ENCODE measurements around the gene SAC3D1. TPM values are rescaled to one million over a fixed set of nuclear protein-coding genes. Genes with fewer than 3 reads are reported as not detected.
A peak's percentile ranks its signal among the peaks of the same experiment; 100 is the strongest.
"Not testable (repeated sequence)": the region's sequence is repeated elsewhere in the genome, so short reads cannot be mapped to it uniquely, and the experiment has no call there.

Gene SAC3D1
- total RNA-seq: 1 to 10 TPM; 1.9 to 3.9 TPM
- 2.8 to 13.0 reads per million in 2 donors for total RNA-seq

DNA sequence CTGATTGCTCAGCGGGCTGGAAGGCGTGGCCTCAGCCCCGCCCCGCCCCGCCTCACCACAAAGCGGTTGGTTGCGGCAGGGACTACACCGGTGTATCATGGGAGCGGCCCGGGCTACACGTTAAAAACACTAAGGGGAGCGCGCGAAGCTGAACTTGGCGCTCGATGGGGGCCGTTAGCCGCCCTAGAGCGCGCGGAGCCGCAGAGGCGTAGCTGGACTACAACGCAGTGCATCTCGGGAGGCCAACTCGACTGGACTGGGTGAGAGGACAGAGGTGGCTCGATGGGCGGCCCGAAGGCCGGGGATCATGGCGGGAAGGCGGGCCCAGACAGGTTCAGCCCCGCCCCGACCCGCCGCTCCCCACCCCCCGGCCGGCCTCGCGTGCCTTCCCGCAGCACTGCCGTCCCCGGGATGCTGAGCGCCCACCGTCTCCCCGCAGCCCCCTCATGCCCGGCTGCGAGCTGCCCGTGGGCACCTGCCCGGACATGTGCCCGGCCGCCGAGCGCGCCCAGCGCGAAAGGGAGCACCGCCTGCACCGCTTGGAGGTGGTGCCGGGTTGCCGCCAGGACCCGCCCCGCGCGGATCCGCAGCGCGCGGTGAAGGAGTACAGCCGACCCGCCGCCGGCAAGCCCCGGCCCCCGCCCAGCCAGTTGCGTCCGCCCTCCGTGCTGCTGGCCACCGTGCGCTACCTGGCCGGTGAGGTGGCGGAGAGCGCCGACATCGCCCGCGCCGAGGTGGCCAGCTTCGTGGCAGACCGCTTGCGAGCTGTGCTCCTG, at the start of gene SAC3D1:
SAC3D1 (plus strand) TSS at position 364 of the 776 bp plus-strand sequence; CDS start at position 447, 83 bp downstream.
- Mint-ChIP-seq H3K27ac (peak within 1 kb of the TSS; percentile 69), H3K36me3 (ENCODE audit: low read depth) (peaks cover 4% of the 10 kb centered on the region), H3K27me3 (no peaks in the 10 kb centered on the region), H3K4me3 (peak within 1 kb of the TSS; percentile 93), H3K4me1 (peaks cover 7% of the 10 kb centered on the region)
- DNase-seq (peak; percentile 76 to 84 (median 78)), ATAC-seq (peak; percentile 93)
- no peaks in the 10 kb centered on the region for H3K9me3 ChIP-seq (ENCODE audit: control insufficient read depth, low read length, poor library complexity, severe bottlenecking)

- DNase-seq: no peak
- Mint-ChIP-seq H3K4me1 (peaks cover 24% of the 10 kb centered on the region), H3K36me3 (ENCODE audit: low read depth) (no peaks in the 10 kb centered on the region), H3K27ac (no peak overlapping the region), H3K4me3 (no peak overlapping the region), H3K27me3 (no peaks in the 10 kb centered on the region)
- H3K9me3 ChIP-seq (ENCODE audit: control insufficient read depth, low read length, poor library complexity, severe bottlenecking): no peaks in the 10 kb centered on the region
- ATAC-seq: no peak
These were observed 46.7 kb upstream of the SAC3D1 start for GRCh38 chr11:64994318-64994717.

GRCh38 chr11:64996327-64996709, 44.7 kb upstream of the SAC3D1 start:
- H3K9me3 ChIP-seq (ENCODE audit: control insufficient read depth, low read length, poor library complexity, severe bottlenecking): no peaks in the 10 kb centered on the region
- ATAC-seq (no peak), DNase-seq (no peak)
- Mint-ChIP-seq H3K4me3 (no peak overlapping the region), H3K27me3 (no peaks in the 10 kb centered on the region), H3K4me1 (peaks cover 15% of the 10 kb centered on the region), H3K36me3 (ENCODE audit: low read depth) (no peaks in the 10 kb centered on the region), H3K27ac (no peak overlapping the region)

DNA sequence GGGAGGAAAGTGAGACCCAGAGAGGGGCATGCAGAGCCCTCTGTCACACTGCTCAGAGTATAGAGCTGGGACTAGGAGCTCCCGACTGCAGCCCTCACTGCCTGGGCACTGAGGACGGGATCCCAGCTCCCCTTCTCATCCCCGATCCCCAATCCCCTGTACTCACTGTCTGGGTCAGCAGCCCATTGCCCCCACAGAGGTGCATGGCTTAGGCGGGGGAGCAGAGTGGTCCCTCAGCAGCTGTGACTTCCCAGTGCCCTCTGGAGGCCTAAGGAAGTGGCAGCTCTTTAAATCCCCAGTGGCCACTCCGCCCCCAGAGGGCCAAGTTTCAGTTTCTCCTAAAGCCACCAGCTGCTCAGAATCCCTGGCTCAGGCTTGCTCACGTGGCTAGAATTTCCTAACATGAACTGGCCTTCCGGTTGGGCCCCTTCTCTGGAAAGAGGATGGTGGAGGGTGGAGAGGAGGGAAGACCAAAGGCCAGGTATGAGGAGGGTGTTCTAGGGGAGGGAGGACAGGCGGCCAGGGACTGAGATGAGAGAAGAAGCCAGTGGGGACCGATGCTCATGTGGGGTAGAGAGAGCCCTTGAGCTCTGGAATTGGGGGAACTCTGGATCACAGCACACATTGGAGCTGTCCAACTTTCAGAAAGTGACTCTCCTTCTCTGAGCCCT, 44.2 kb upstream of the SAC3D1 start, which contains the start of gene BATF2:
BATF2 (minus strand) TSS at position 262 of the 671 bp plus-strand sequence; CDS start at position 205, 57 bp downstream.
- peak; percentile 48 for ATAC-seq
- no peak for DNase-seq
- no peaks in the 10 kb centered on the region for H3K36me3 Mint-ChIP-seq (ENCODE audit: low read depth)
- no peak within 1 kb of the TSS for H3K4me3 Mint-ChIP-seq
- H3K4me1 Mint-ChIP-seq: peaks cover 15% of the 10 kb centered on the region
- H3K27me3 Mint-ChIP-seq: no peaks in the 10 kb centered on the region
- H3K9me3 ChIP-seq (ENCODE audit: control insufficient read depth, low read length, poor library complexity, severe bottlenecking): no peaks in the 10 kb centered on the region
- H3K27ac Mint-ChIP-seq: no peak within 1 kb of the TSS

- Mint-ChIP-seq H3K4me1 (peaks cover 15% of the 10 kb centered on the region), H3K27ac (peak overlapping the region; percentile 93), H3K4me3 (peak overlapping the region; percentile 63), H3K27me3 (no peaks in the 10 kb centered on the region), H3K36me3 (ENCODE audit: low read depth) (no peaks in the 10 kb centered on the region)
- DNase-seq (no peak), ATAC-seq (no peak)
- no peaks in the 10 kb centered on the region for H3K9me3 ChIP-seq (ENCODE audit: control insufficient read depth, low read length, poor library complexity, severe bottlenecking)
These were observed 42.9 kb upstream of the SAC3D1 start for GRCh38 chr11:64998141-64998540.

DNA sequence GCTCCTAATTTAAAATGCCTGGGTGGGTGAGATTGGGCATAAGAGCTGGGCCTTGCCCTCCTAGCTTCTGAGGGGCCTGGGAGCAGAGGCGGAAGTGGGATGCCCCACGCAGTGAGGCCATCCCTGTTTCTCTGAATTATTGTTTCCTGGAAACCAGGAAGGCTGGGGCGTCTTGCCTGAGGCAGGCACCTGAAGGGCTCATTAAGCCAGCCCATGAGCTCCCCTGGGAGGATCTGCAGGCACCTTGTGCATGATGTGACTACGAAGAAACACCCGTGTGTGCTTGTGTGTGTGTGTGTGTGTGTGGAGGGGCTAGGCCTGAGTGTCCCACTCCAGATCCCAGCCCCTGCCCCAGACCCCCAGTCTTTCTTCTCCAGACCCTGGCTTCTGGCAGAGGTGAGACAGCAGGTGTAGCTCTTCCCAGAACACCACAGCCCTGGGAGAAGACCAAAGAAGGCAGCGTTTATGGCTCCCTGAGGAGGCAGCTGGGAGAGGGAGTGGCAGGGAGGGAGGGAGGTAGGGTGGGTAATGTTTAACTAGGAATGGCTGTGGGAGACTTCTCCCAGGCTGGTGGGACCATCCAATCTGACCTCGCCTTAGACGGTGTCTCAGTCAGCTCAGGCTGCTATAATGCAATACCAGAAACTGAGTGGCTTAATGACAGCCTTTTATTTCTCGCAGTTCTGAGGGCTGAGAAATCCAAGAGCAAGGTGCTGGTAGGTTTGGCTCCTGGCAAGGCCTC, 42.1 kb upstream of the SAC3D1 start:
- no peak for ATAC-seq
- DNase-seq: no peak
- Mint-ChIP-seq H3K4me3 (peak overlapping the region; percentile 63), H3K36me3 (ENCODE audit: low read depth) (no peaks in the 10 kb centered on the region), H3K4me1 (peaks cover 15% of the 10 kb centered on the region), H3K27ac (peak overlapping the region; percentile 93), H3K27me3 (no peaks in the 10 kb centered on the region)
- no peaks in the 10 kb centered on the region for H3K9me3 ChIP-seq (ENCODE audit: control insufficient read depth, low read length, poor library complexity, severe bottlenecking)

DNA sequence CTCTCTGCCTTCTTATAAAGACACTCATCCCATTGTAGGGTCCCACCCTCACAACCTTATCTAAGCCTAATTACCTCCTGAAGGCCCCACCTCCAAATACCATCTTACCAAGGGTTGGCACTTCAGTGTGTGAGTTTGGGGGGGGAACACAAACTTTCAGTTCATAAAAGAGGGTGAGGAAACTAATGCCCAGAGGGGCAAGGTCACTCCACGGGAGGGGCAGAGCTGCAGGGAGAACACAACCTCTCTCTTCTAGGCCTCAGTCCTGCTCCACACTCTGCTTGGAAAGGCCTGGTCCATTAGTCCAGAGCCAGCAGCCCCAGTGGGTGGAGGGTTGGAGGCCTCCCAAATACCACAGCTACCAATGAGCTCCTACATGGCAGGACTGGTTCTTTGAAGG, 41.5 kb upstream of the SAC3D1 start:
- peaks cover 15% of the 10 kb centered on the region for H3K4me1 Mint-ChIP-seq
- DNase-seq: no peak
- ATAC-seq: no peak
- H3K36me3 Mint-ChIP-seq (ENCODE audit: low read depth): no peaks in the 10 kb centered on the region
- no peak overlapping the region for H3K4me3 Mint-ChIP-seq
- H3K27ac Mint-ChIP-seq: no peak overlapping the region
- H3K9me3 ChIP-seq (ENCODE audit: control insufficient read depth, low read length, poor library complexity, severe bottlenecking): no peaks in the 10 kb centered on the region
- no peaks in the 10 kb centered on the region for H3K27me3 Mint-ChIP-seq

GRCh38 chr11:65002706-65003105, 38.3 kb upstream of the SAC3D1 start:
- Mint-ChIP-seq H3K36me3 (ENCODE audit: low read depth) (no peaks in the 10 kb centered on the region), H3K4me3 (no peak overlapping the region), H3K27me3 (no peaks in the 10 kb centered on the region), H3K27ac (no peak overlapping the region), H3K4me1 (peaks cover 9% of the 10 kb centered on the region)
- DNase-seq (no peak), ATAC-seq (no peak)
- no peaks in the 10 kb centered on the region for H3K9me3 ChIP-seq (ENCODE audit: control insufficient read depth, low read length, poor library complexity, severe bottlenecking)

- H3K27me3 Mint-ChIP-seq: no peaks in the 10 kb centered on the region
- no peaks in the 10 kb centered on the region for H3K9me3 ChIP-seq (ENCODE audit: control insufficient read depth, low read length, poor library complexity, severe bottlenecking)
- H3K4me1 Mint-ChIP-seq: peaks cover 7% of the 10 kb centered on the region
- no peaks in the 10 kb centered on the region for H3K36me3 Mint-ChIP-seq (ENCODE audit: low read depth)
- no peak overlapping the region for H3K4me3 Mint-ChIP-seq
- no peak overlapping the region for H3K27ac Mint-ChIP-seq
- DNase-seq: no peak
- no peak for ATAC-seq
These were observed 37.7 kb upstream of the SAC3D1 start for GRCh38 chr11:65003282-65003681.

GRCh38 chr11:65003968-65004367, 37.0 kb upstream of the SAC3D1 start:
- H3K27me3 Mint-ChIP-seq; H3K4me1 Mint-ChIP-seq; DNase-seq; H3K27ac Mint-ChIP-seq; H3K36me3 Mint-ChIP-seq (ENCODE audit: low read depth); H3K9me3 ChIP-seq (ENCODE audit: control insufficient read depth, low read length, poor library complexity, severe bottlenecking); ATAC-seq; H3K4me3 Mint-ChIP-seq: not testable (repeated sequence)

DNA sequence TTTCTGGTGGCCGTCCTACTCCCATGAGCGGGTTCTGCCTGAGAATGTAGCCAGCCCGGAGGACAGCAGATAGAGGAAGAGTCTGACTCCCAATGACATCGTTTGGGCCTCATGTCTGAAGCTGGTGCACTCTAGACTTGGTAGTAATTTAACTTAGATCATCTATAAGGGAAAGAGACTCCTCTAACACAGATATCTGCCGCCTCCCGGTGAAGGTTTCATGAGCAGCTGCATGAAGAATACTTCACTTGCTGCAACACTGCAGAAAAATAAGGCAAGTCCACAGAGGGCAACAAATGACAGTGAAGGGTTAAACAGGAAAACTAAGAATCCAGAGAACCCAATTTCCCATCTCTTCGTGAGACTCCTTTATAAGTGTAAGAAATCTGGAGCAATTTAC, 33.0 kb upstream of the SAC3D1 start:
- H3K4me1 Mint-ChIP-seq: peaks cover 3% of the 10 kb centered on the region
- DNase-seq (no peak), ATAC-seq (no peak)
- no peaks in the 10 kb centered on the region for H3K27me3 Mint-ChIP-seq
- no peak overlapping the region for H3K4me3 Mint-ChIP-seq
- H3K36me3 Mint-ChIP-seq (ENCODE audit: low read depth): no peaks in the 10 kb centered on the region
- no peak overlapping the region for H3K27ac Mint-ChIP-seq
- no peaks in the 10 kb centered on the region for H3K9me3 ChIP-seq (ENCODE audit: control insufficient read depth, low read length, poor library complexity, severe bottlenecking)

DNA sequence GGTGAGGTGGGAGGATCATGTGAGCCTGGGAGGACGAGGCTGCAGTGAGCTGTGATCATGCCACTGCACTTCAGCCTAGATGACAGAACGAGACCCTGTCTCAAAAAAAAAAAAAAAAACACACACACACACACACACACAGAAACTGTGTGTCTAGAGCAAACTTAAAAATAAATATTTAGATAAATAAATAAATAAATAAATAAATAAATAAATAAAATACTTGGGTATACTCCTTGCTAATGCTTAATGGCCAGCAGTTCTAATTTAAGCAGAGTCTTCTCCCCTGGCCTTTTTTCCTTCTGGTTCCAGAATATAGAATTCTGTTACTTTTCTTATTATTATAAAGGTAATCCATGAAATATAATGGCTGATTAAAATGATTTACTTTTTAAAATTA, 32.1 kb upstream of the SAC3D1 start:
- ATAC-seq (no peak), DNase-seq (no peak)
- H3K36me3 Mint-ChIP-seq (ENCODE audit: low read depth): no peaks in the 10 kb centered on the region
- H3K27ac Mint-ChIP-seq: no peak overlapping the region
- no peak overlapping the region for H3K4me3 Mint-ChIP-seq
- H3K9me3 ChIP-seq (ENCODE audit: control insufficient read depth, low read length, poor library complexity, severe bottlenecking): no peaks in the 10 kb centered on the region
- no peaks in the 10 kb centered on the region for H3K27me3 Mint-ChIP-seq
- peaks cover 9% of the 10 kb centered on the region for H3K4me1 Mint-ChIP-seq

All from T-helper 17 cell (primary cell).